Astrocyte of the spinal cord (primary cell): ENCODE measurements around the gene RAB5A.

Experiments used
- DNase-seq: peaks from one replicate; pipeline ENCODE4 v3.0.0; 2011; ENCODE audit warnings: low read depth, low spot score
- H3K4me3 ChIP-seq: 2 replicates; pipeline ENCODE4 v1.5.1; 2011; ENCODE audit warnings: low read depth, mild to moderate bottlenecking, low read length, moderate library complexity
- CTCF ChIP-seq: IDR thresholded peaks from 2 replicates; pipeline ENCODE4 v1.5.1; 2012; ENCODE audit warnings: low read depth, mild to moderate bottlenecking, low read length, inconsistent platforms
- in situ Hi-C: cut with HindIII; loops from 2 replicates; pipeline ENCODE4 v1.10.0; 2017; ENCODE audit warnings: low sequenced_read_pairs

Gene RAB5A

GRCh38 chr3:19934098-19934566 is 12.8 kb upstream of the RAB5A start, which contains the start of gene EFHB:
Gene EFHB, minus strand, starts transcription at chr3:19934217. Its CDS starts 199 bp downstream, at chr3:19934018.
- H3K4me3 ChIP-seq: no peak within 1 kb of the TSS
- TF ChIP-seq CTCF: no peak
- DNase-seq: peak; percentile 27
- in situ Hi-C loops: no loop called here

GRCh38 chr3:19937459-19938294 is 9.2 kb upstream of the RAB5A start:
- in situ Hi-C loops: no loop called here
- peak; percentile 32 for DNase-seq
- TF ChIP-seq CTCF: no peak
- H3K4me3 ChIP-seq: no peak overlapping the region

GRCh38 chr3:19938295-19938627 is 8.6 kb upstream of the RAB5A start:
- in situ Hi-C loops: no loop called here
- DNase-seq: no peak
- H3K4me3 ChIP-seq: no peak overlapping the region
- TF ChIP-seq CTCF: no peak

- no peak for DNase-seq
- in situ Hi-C loops: no loop called here
- no peak overlapping the region for H3K4me3 ChIP-seq
- no peak for TF ChIP-seq CTCF
Observed at GRCh38 chr3:19940643-19941042, 6.3 kb upstream of the RAB5A start.

- DNase-seq: no peak
- TF ChIP-seq CTCF: no peak
- no peak overlapping the region for H3K4me3 ChIP-seq
- in situ Hi-C loops: no loop called here
Observed at GRCh38 chr3:19945534-19945933, 1.4 kb upstream of the RAB5A start.

GRCh38 chr3:19945969-19946831 is 697 bp upstream of the RAB5A start:
- in situ Hi-C loops: no loop called here
- DNase-seq: no peak
- TF ChIP-seq CTCF: no peak
- H3K4me3 ChIP-seq: peak overlapping the region; percentile 99
